ENCODE data around the gene FAM111A.

The FAM111A gene

GRCh38 chr11:59201353-59201752 is 58.7 kb downstream of the FAM111A start:
- no peak for DNase-seq

Measured in cerebellar nuclear complex (tissue), 1 donor.